ENCODE measurements around the gene PCDHGB5.
A peak's percentile ranks its signal among the peaks of the same experiment; 100 is the strongest.
"Not testable (repeated sequence)": the region's sequence is repeated elsewhere in the genome, so short reads cannot be mapped to it uniquely, and the experiment has no call there.

The PCDHGB5 gene

GRCh38 chr5:141366016-141366896 is 31.5 kb upstream of the PCDHGB5 start:
- Histone ChIP-seq H2AFZ (ENCODE audit: low read depth, low read length) (no peak overlapping the region), H3K27me3 (ENCODE audit: insufficient read depth, low read length) (no peaks in the 10 kb centered on the region), H3K4me1 (ENCODE audit: insufficient read depth, low read length) (no peaks in the 10 kb centered on the region), H3K9me3 (ENCODE audit: low read length) (peaks cover 33% of the 10 kb centered on the region), H3K36me3 (ENCODE audit: insufficient read depth, low read length) (no peaks in the 10 kb centered on the region), H3K4me3 (ENCODE audit: low read length) (no peak overlapping the region)

GRCh38 chr5:141369994-141370848 is 27.5 kb upstream of the PCDHGB5 start, which contains the start of gene PCDHGB3:
TSS of gene PCDHGB3 (plus strand) at chr5:141370242. CDS start at chr5:141370395, 153 bp downstream.
- peaks cover 42% of the 10 kb centered on the region for H3K9me3 ChIP-seq (ENCODE audit: low read length)
- no peak within 1 kb of the TSS for H3K4me3 ChIP-seq (ENCODE audit: low read length)
- no peaks in the 10 kb centered on the region for H3K4me1 ChIP-seq (ENCODE audit: insufficient read depth, low read length)
- H3K36me3 ChIP-seq (ENCODE audit: insufficient read depth, low read length): no peaks in the 10 kb centered on the region
- no peak within 1 kb of the TSS for H2AFZ ChIP-seq (ENCODE audit: low read depth, low read length)
- H3K27me3 ChIP-seq (ENCODE audit: insufficient read depth, low read length): no peaks in the 10 kb centered on the region

DNA sequence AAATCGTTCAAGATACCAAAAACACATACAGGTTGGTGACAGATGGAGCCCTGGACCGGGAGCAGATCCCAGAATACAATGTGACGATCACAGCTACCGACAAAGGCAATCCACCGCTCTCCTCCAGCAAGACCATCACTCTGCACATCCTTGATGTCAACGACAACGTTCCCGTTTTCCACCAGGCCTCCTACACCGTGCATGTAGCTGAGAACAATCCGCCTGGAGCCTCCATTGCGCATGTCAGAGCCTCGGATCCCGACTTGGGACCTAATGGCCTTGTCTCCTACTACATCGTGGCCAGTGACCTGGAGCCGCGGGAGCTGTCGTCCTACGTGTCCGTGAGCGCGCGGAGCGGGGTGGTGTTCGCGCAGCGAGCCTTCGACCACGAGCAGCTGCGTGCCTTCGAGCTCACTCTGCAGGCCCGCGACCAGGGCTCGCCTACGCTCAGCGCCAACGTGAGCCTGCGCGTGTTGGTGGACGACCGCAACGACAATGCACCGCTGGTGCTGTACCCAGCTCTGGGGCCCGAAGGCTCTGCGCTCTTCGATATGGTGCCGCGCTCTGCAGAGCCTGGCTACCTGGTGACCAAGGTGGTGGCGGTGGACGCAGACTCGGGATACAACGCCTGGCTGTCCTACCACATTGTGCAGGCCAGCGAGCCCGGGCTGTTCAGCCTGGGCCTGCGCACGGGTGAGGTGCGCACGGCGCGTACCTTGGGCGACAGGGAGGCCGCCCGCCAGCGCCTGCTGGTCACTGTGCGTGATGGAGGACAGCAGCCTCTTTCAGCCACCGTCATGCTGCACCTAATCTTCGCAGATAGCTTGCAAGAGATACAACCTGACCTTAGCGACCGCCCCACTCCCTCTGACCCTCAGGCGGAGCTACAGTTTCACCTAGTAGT is 25.9 kb upstream of the PCDHGB5 start:
- Histone ChIP-seq H3K4me1 (ENCODE audit: insufficient read depth, low read length) (no peaks in the 10 kb centered on the region), H3K9me3 (ENCODE audit: low read length) (peaks cover 31% of the 10 kb centered on the region), H3K36me3 (ENCODE audit: insufficient read depth, low read length) (no peaks in the 10 kb centered on the region), H3K4me3 (ENCODE audit: low read length) (no peak overlapping the region), H2AFZ (ENCODE audit: low read depth, low read length) (no peak overlapping the region), H3K27me3 (ENCODE audit: insufficient read depth, low read length) (no peaks in the 10 kb centered on the region)

- H3K27me3 ChIP-seq (ENCODE audit: insufficient read depth, low read length): no peaks in the 10 kb centered on the region
- H3K4me1 ChIP-seq (ENCODE audit: insufficient read depth, low read length): no peaks in the 10 kb centered on the region
- H3K36me3 ChIP-seq (ENCODE audit: insufficient read depth, low read length): no peaks in the 10 kb centered on the region
- no peak within 1 kb of the TSS for H3K4me3 ChIP-seq (ENCODE audit: low read length)
- no peak within 1 kb of the TSS for H2AFZ ChIP-seq (ENCODE audit: low read depth, low read length)
- peaks cover 31% of the 10 kb centered on the region for H3K9me3 ChIP-seq (ENCODE audit: low read length)
These were observed 24.0 kb upstream of the PCDHGB5 start, which contains the start of gene PCDHGA6 for GRCh38 chr5:141373673-141374317. TSS of gene PCDHGA6 (plus strand) at chr5:141373891. CDS start at chr5:141374084, 193 bp downstream.

GRCh38 chr5:141374627-141375026 is 23.1 kb upstream of the PCDHGB5 start:
- Histone ChIP-seq H3K36me3 (ENCODE audit: insufficient read depth, low read length) (no peaks in the 10 kb centered on the region), H3K27me3 (ENCODE audit: insufficient read depth, low read length) (no peaks in the 10 kb centered on the region), H3K9me3 (ENCODE audit: low read length) (peaks cover 31% of the 10 kb centered on the region), H3K4me1 (ENCODE audit: insufficient read depth, low read length) (no peaks in the 10 kb centered on the region), H2AFZ (ENCODE audit: low read depth, low read length) (no peak overlapping the region), H3K4me3 (ENCODE audit: low read length) (no peak overlapping the region)

- H3K9me3 ChIP-seq (ENCODE audit: low read length): peaks cover 31% of the 10 kb centered on the region
- H2AFZ ChIP-seq (ENCODE audit: low read depth, low read length); H3K4me3 ChIP-seq (ENCODE audit: low read length); H3K4me1 ChIP-seq (ENCODE audit: insufficient read depth, low read length); H3K36me3 ChIP-seq (ENCODE audit: insufficient read depth, low read length); H3K27me3 ChIP-seq (ENCODE audit: insufficient read depth, low read length): not testable (repeated sequence)
These were observed 22.1 kb upstream of the PCDHGB5 start for GRCh38 chr5:141375444-141376155.

- H3K4me1 ChIP-seq (ENCODE audit: insufficient read depth, low read length): no peaks in the 10 kb centered on the region
- H3K9me3 ChIP-seq (ENCODE audit: low read length): peaks cover 16% of the 10 kb centered on the region
- H3K36me3 ChIP-seq (ENCODE audit: insufficient read depth, low read length): no peaks in the 10 kb centered on the region
- H3K27me3 ChIP-seq (ENCODE audit: insufficient read depth, low read length): no peaks in the 10 kb centered on the region
- no peak within 1 kb of the TSS for H3K4me3 ChIP-seq (ENCODE audit: low read length)
- H2AFZ ChIP-seq (ENCODE audit: low read depth, low read length): no peak within 1 kb of the TSS
These were observed 15.1 kb upstream of the PCDHGB5 start, which contains the start of gene PCDHGA7 for GRCh38 chr5:141382469-141383294. TSS of gene PCDHGA7 (plus strand) at chr5:141382742. CDS start at chr5:141382900, 158 bp downstream.

DNA sequence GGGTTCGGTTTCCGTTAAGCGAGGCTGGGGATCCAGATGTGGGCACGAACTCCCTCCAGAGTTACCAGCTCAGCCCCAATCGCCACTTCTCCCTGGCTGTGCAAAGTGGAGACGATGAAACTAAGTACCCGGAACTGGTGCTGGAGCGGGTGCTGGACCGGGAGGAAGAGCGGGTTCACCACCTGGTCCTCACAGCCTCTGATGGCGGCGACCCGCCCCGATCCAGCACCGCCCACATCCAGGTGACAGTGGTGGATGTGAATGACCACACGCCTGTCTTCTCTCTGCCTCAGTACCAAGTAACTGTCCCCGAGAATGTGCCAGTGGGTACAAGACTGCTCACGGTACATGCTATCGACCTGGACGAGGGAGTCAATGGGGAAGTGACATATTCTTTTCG is 14.4 kb upstream of the PCDHGB5 start:
- Histone ChIP-seq H2AFZ (ENCODE audit: low read depth, low read length) (no peak overlapping the region), H3K36me3 (ENCODE audit: insufficient read depth, low read length) (no peaks in the 10 kb centered on the region), H3K4me3 (ENCODE audit: low read length) (no peak overlapping the region), H3K4me1 (ENCODE audit: insufficient read depth, low read length) (no peaks in the 10 kb centered on the region), H3K27me3 (ENCODE audit: insufficient read depth, low read length) (no peaks in the 10 kb centered on the region), H3K9me3 (ENCODE audit: low read length) (peaks cover 17% of the 10 kb centered on the region)

GRCh38 chr5:141384471-141385267 is 13.1 kb upstream of the PCDHGB5 start:
- H3K27me3 ChIP-seq (ENCODE audit: insufficient read depth, low read length): no peaks in the 10 kb centered on the region
- H3K4me1 ChIP-seq (ENCODE audit: insufficient read depth, low read length): no peaks in the 10 kb centered on the region
- H3K9me3 ChIP-seq (ENCODE audit: low read length): peaks cover 28% of the 10 kb centered on the region
- H2AFZ ChIP-seq (ENCODE audit: low read depth, low read length): no peak overlapping the region
- no peaks in the 10 kb centered on the region for H3K36me3 ChIP-seq (ENCODE audit: insufficient read depth, low read length)
- no peak overlapping the region for H3K4me3 ChIP-seq (ENCODE audit: low read length)

DNA sequence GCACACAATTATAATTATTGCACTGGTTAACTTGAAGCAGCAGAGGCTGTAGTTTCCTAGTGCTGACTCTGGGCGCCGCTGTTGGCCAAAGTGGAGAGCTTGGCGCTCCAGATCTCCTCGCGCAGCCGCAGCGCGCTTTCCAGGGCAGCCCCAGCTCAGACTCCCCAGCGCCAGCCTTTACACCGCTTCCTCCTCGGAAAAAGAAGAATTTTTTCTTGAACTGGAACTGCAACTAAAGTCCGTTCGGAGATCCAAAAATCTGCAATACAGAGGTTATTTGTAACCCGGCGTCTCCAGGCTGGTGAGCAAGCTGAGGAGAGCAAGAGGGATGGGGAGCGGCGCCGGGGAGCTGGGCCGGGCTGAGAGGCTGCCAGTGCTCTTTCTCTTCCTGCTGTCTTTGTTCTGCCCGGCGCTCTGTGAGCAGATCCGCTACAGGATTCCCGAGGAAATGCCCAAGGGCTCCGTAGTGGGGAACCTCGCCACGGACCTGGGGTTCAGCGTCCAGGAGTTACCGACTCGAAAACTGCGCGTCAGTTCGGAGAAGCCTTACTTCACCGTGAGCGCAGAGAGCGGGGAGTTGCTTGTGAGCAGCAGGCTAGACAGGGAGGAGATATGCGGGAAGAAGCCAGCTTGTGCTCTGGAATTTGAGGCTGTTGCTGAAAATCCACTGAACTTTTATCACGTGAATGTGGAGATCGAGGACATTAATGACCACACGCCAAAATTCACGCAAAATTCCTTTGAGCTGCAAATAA is 10.0 kb upstream of the PCDHGB5 start, which contains the start of gene PCDHGB4:
Gene PCDHGB4 (plus strand): TSS at position 142 of the 755 bp plus-strand sequence. CDS start 187 bp downstream, at position 329.
- not testable (repeated sequence) for H3K36me3 ChIP-seq (ENCODE audit: insufficient read depth, low read length); H3K27me3 ChIP-seq (ENCODE audit: insufficient read depth, low read length); H2AFZ ChIP-seq (ENCODE audit: low read depth, low read length); H3K4me1 ChIP-seq (ENCODE audit: insufficient read depth, low read length)
- Histone ChIP-seq H3K4me3 (ENCODE audit: low read length) (peak within 1 kb of the TSS; percentile 48), H3K9me3 (ENCODE audit: low read length) (peaks cover 37% of the 10 kb centered on the region)
